HL-60 (cell line): ENCODE data around the gene GJB5.
A peak's percentile ranks its signal among the peaks of the same experiment; 100 is the strongest.

Experiments used
- DNase-seq, 2 experiments: peaks; one replicate each; pipeline ENCODE4 v3.0.0-alpha.2; 2010 to 2020; ENCODE audit warnings: low read depth in 1 of 2, low spot score in 1 of 2
- H3K27ac ChIP-seq: fragments of 250-450 bp; sonication (Bioruptor Pico); replicated peaks from 2 replicates; pipeline ENCODE4 v1.5.1; 2020; ENCODE audit warnings: mild to moderate bottlenecking, moderate library complexity
- H3K27me3 ChIP-seq: fragments of 250-450 bp; sonication (Bioruptor Pico); 2 replicates; pipeline ENCODE4 v1.5.1; 2021; ENCODE audit warnings: mild to moderate bottlenecking, moderate library complexity; ENCODE audit not compliant: insufficient read depth, poor library complexity, severe bottlenecking
- H3K4me3 ChIP-seq: replicated peaks from 2 replicates; pipeline ENCODE4 v1.5.1; 2011; ENCODE audit warnings: mild to moderate bottlenecking, control low read depth, low read length; ENCODE audit not compliant: insufficient read depth
- GABPA ChIP-seq: IDR thresholded peaks from 2 replicates; pipeline ENCODE4 v1.6.1; 2012; ENCODE audit warnings: low read depth
- POLR2AphosphoS5 ChIP-seq: IDR thresholded peaks from 2 replicates; pipeline ENCODE4 v1.6.1; 2012; ENCODE audit warnings: low read depth
- SPI1 ChIP-seq: IDR thresholded peaks from 2 replicates; pipeline ENCODE4 v1.6.1; 2012; ENCODE audit warnings: low read depth, mild to moderate bottlenecking, borderline replicate concordance
- TF ChIP-seq, protein P1 (sequence below): IDR thresholded peaks from 2 replicates; pipeline ENCODE4 v1.6.1; 2012; ENCODE audit warnings: low read depth; ENCODE audit not compliant: insufficient replicate concordance
- TF ChIP-seq, protein P2 (sequence below): IDR thresholded peaks from one replicate; pipeline ENCODE4 v1.5.1; 2011; ENCODE audit warnings: low read length, control low read depth, inconsistent platforms; ENCODE audit not compliant: insufficient read depth

Gene GJB5

GRCh38 chr1:34709547-34709946, 45.3 kb upstream of the GJB5 start:
- DNase-seq, result no peak
- Histone ChIP-seq H3K27me3 (no peaks in the 10 kb centered on the region), H3K27ac (no peak overlapping the region), H3K4me3 (no peak overlapping the region)
- no peak for TF ChIP-seq SPI1
- TF ChIP-seq, protein P1, sequence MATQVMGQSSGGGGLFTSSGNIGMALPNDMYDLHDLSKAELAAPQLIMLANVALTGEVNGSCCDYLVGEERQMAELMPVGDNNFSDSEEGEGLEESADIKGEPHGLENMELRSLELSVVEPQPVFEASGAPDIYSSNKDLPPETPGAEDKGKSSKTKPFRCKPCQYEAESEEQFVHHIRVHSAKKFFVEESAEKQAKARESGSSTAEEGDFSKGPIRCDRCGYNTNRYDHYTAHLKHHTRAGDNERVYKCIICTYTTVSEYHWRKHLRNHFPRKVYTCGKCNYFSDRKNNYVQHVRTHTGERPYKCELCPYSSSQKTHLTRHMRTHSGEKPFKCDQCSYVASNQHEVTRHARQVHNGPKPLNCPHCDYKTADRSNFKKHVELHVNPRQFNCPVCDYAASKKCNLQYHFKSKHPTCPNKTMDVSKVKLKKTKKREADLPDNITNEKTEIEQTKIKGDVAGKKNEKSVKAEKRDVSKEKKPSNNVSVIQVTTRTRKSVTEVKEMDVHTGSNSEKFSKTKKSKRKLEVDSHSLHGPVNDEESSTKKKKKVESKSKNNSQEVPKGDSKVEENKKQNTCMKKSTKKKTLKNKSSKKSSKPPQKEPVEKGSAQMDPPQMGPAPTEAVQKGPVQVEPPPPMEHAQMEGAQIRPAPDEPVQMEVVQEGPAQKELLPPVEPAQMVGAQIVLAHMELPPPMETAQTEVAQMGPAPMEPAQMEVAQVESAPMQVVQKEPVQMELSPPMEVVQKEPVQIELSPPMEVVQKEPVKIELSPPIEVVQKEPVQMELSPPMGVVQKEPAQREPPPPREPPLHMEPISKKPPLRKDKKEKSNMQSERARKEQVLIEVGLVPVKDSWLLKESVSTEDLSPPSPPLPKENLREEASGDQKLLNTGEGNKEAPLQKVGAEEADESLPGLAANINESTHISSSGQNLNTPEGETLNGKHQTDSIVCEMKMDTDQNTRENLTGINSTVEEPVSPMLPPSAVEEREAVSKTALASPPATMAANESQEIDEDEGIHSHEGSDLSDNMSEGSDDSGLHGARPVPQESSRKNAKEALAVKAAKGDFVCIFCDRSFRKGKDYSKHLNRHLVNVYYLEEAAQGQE, result peak; percentile 94
- TF ChIP-seq, protein P2, sequence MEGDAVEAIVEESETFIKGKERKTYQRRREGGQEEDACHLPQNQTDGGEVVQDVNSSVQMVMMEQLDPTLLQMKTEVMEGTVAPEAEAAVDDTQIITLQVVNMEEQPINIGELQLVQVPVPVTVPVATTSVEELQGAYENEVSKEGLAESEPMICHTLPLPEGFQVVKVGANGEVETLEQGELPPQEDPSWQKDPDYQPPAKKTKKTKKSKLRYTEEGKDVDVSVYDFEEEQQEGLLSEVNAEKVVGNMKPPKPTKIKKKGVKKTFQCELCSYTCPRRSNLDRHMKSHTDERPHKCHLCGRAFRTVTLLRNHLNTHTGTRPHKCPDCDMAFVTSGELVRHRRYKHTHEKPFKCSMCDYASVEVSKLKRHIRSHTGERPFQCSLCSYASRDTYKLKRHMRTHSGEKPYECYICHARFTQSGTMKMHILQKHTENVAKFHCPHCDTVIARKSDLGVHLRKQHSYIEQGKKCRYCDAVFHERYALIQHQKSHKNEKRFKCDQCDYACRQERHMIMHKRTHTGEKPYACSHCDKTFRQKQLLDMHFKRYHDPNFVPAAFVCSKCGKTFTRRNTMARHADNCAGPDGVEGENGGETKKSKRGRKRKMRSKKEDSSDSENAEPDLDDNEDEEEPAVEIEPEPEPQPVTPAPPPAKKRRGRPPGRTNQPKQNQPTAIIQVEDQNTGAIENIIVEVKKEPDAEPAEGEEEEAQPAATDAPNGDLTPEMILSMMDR, result no peak

- Histone ChIP-seq H3K27me3 (no peaks in the 10 kb centered on the region), H3K27ac (no peak overlapping the region), H3K4me3 (no peak overlapping the region)
- no peak for DNase-seq
- TF ChIP-seq, protein P2, result no peak
- TF ChIP-seq SPI1, result no peak
- TF ChIP-seq GABPA, result no peak
- TF ChIP-seq, protein P1, result no peak
- TF ChIP-seq POLR2AphosphoS5, result no peak
Observed at GRCh38 chr1:34710812-34711211, 44.0 kb upstream of the GJB5 start.

- no peaks in the 10 kb centered on the region for H3K27me3 ChIP-seq
- DNase-seq, result no peak
Observed at GRCh38 chr1:34711485-34711884, 43.4 kb upstream of the GJB5 start.

GRCh38 chr1:34712007-34712688, 42.7 kb upstream of the GJB5 start:
- Histone ChIP-seq H3K4me3 (no peak overlapping the region), H3K27me3 (no peaks in the 10 kb centered on the region), H3K27ac (no peak overlapping the region)
- TF ChIP-seq POLR2AphosphoS5 (no peak), GABPA (no peak), SPI1 (no peak)
- TF ChIP-seq, protein P2, result no peak
- TF ChIP-seq, protein P1, result no peak
- DNase-seq, result no peak

More at GRCh38 chr1:34711485-34711884, 43.4 kb upstream of the GJB5 start:
- no peak overlapping the region for H3K4me3 ChIP-seq
- no peak overlapping the region for H3K27ac ChIP-seq
- TF ChIP-seq GABPA (no peak), SPI1 (no peak), POLR2AphosphoS5 (no peak)
